Measurements from ENCODE around the gene PUS10.
"Not testable (repeated sequence)": the region's sequence is repeated elsewhere in the genome, so short reads cannot be mapped to it uniquely, and the experiment has no call there.

PUS10 gene

GRCh38 chr2:60925994-60926740, 91.9 kb downstream of the PUS10 start:
- peak; percentile 8 for DNase-seq

GRCh38 chr2:60907329-60907728, 110.7 kb downstream of the PUS10 start:
- DNase-seq = no peak

GRCh38 chr2:60906395-60906794, 111.7 kb downstream of the PUS10 start:
- no peak for DNase-seq

- DNase-seq = not testable (repeated sequence)
Observed at GRCh38 chr2:60905867-60906266, 112.2 kb downstream of the PUS10 start.

- not testable (repeated sequence) for DNase-seq
Observed at GRCh38 chr2:60901296-60901695, 116.8 kb downstream of the PUS10 start.

- no peak for DNase-seq
Observed at GRCh38 chr2:60899892-60900249, 118.2 kb downstream of the PUS10 start.

GRCh38 chr2:60899230-60899891, 118.7 kb downstream of the PUS10 start:
- DNase-seq = no peak

GRCh38 chr2:60898567-60898966, 119.5 kb downstream of the PUS10 start:
- DNase-seq = no peak

Data from fibroblast of skin of right biceps (primary cell).